ENCODE data around the gene HIVEP1. TPM values are rescaled to one million over a fixed set of nuclear protein-coding genes. Genes with fewer than 3 reads are reported as not detected.

The HIVEP1 gene
- total RNA-seq, 1 donor from 2014 or later = 35.7 TPM

GRCh38 chr6:11973238-11973637 lies 38.9 kb upstream of the HIVEP1 start:
- Mint-ChIP-seq H3K4me3 (ENCODE audit: low read depth) (no peak overlapping the region), H3K36me3 (ENCODE audit: insufficient read depth) (no peaks in the 10 kb centered on the region), H3K27ac (no peak overlapping the region), H3K9me3 (ENCODE audit: low read depth) (no peaks in the 10 kb centered on the region), H3K4me1 (ENCODE audit: low read depth) (peaks cover 1% of the 10 kb centered on the region), H3K27me3 (peaks cover 5% of the 10 kb centered on the region)
- TF ChIP-seq CTCF (IDR thresholded peaks at IDR 0.05; ENCODE audit: unreplicated experiment) = no peak
- DNase-seq (ENCODE audit: low spot score, unreplicated experiment) = no peak

- no peak for DNase-seq (ENCODE audit: low spot score, unreplicated experiment)
- H3K9me3 Mint-ChIP-seq (ENCODE audit: low read depth) = no peaks in the 10 kb centered on the region
- no peak for TF ChIP-seq CTCF (IDR thresholded peaks at IDR 0.05; ENCODE audit: unreplicated experiment)
- peaks cover 5% of the 10 kb centered on the region for H3K27me3 Mint-ChIP-seq
- no peaks in the 10 kb centered on the region for H3K36me3 Mint-ChIP-seq (ENCODE audit: insufficient read depth)
- H3K4me1 Mint-ChIP-seq (ENCODE audit: low read depth) = peaks cover 2% of the 10 kb centered on the region
- no peak overlapping the region for H3K27ac Mint-ChIP-seq
- H3K4me3 Mint-ChIP-seq (ENCODE audit: low read depth) = no peak overlapping the region
These were observed 38.0 kb upstream of the HIVEP1 start for GRCh38 chr6:11974089-11974488.

DNA sequence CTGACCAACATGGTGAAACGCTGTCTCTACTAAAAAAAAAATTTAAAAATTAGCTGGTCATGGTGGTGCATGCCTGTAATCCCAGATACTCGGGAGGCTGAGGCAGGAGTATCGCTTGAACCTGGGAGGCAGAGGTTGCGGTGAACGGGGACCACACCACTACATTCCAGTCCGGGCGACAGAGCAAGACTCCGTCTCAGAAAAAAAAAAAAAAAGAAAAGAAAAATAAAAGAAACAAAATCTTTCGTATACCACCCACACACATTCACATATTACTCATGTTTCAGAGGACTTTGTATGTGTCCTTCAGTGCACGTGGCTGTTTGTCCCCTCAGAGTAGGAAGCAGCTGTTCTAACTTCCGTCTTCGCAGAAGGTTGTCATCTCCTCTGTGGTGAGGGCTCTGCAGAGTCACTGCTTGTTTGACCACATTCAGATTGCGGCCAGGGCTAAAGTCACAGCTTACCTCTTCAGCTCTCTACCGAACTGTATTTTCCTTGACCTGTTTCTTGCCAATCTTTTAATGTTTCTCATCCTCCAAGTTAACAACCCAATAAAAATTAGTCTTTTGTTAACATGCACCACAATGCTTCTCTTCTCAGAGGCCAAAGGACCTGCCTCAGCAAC lies 36.6 kb upstream of the HIVEP1 start:
- no peaks in the 10 kb centered on the region for H3K9me3 Mint-ChIP-seq (ENCODE audit: low read depth)
- no peak overlapping the region for H3K4me3 Mint-ChIP-seq (ENCODE audit: low read depth)
- no peak for TF ChIP-seq CTCF (IDR thresholded peaks at IDR 0.05; ENCODE audit: unreplicated experiment)
- no peaks in the 10 kb centered on the region for H3K36me3 Mint-ChIP-seq (ENCODE audit: insufficient read depth)
- no peak for DNase-seq (ENCODE audit: low spot score, unreplicated experiment)
- H3K4me1 Mint-ChIP-seq (ENCODE audit: low read depth) = peaks cover 2% of the 10 kb centered on the region
- H3K27ac Mint-ChIP-seq = no peak overlapping the region
- H3K27me3 Mint-ChIP-seq = peaks cover 5% of the 10 kb centered on the region

- Mint-ChIP-seq H3K9me3 (ENCODE audit: low read depth) (no peaks in the 10 kb centered on the region), H3K4me3 (ENCODE audit: low read depth) (no peak overlapping the region), H3K27ac (no peak overlapping the region), H3K27me3 (peaks cover 5% of the 10 kb centered on the region), H3K36me3 (ENCODE audit: insufficient read depth) (no peaks in the 10 kb centered on the region), H3K4me1 (ENCODE audit: low read depth) (peaks cover 2% of the 10 kb centered on the region)
- TF ChIP-seq CTCF (IDR thresholded peaks at IDR 0.05; ENCODE audit: unreplicated experiment) = no peak
- DNase-seq (ENCODE audit: low spot score, unreplicated experiment) = no peak
These were observed 35.6 kb upstream of the HIVEP1 start for GRCh38 chr6:11976489-11976888.

DNA sequence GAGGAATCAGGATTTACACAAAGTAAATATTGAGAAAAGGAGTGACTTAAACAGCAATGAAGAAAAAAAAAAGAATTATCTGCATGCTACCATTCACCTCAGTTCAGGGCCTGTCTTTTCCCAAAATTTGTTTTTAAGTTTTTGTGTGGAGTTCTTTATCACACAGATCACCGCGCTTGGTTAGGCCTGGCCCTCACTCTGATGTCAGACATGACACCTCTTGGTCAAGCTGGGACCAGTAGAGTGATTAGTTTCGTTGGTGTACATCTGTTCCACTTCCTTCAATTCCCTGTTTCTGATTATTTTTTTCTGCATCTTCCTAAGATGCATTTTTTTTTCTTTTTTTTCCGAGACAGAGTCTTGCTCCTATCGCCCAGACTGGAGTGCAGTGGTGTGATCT lies 34.9 kb upstream of the HIVEP1 start:
- H3K36me3 Mint-ChIP-seq (ENCODE audit: insufficient read depth) = no peaks in the 10 kb centered on the region
- DNase-seq (ENCODE audit: low spot score, unreplicated experiment) = no peak
- no peak overlapping the region for H3K4me3 Mint-ChIP-seq (ENCODE audit: low read depth)
- peaks cover 2% of the 10 kb centered on the region for H3K4me1 Mint-ChIP-seq (ENCODE audit: low read depth)
- no peak overlapping the region for H3K27ac Mint-ChIP-seq
- TF ChIP-seq CTCF (IDR thresholded peaks at IDR 0.05; ENCODE audit: unreplicated experiment) = no peak
- H3K27me3 Mint-ChIP-seq = peaks cover 1% of the 10 kb centered on the region
- H3K9me3 Mint-ChIP-seq (ENCODE audit: low read depth) = no peaks in the 10 kb centered on the region
